NCI-H748 treated with DMSO at 0.1 percent for 48 hours (cell line): ENCODE measurements around the gene AFG1L.
A peak's percentile ranks its signal among the peaks of the same experiment; 100 is the strongest.

Experiments used
- DNase-seq: peaks from one replicate; lab custom pipeline; 2025; lab: John Stamatoyannopoulos, UW

The AFG1L gene

DNA sequence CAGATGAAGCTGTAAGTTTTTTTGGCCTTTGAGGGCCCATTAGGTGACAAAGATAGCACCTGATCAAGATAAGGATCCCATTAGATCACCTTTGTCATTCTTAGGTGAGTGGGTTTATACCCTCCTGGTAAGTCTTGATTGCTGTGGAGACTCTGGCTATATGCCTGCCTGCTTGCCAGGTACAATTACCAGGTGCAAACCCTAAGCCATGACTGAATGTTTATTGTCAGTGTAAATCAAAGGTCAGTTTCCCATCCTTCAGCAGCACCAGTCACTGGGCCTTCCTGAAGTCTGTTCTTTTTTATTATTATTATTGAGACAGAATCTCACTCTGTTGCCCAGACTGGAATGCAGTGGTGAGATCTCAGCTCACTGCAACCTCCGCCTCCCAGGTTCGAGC is 159.5 kb downstream of the AFG1L start:
- DNase-seq = no peak

GRCh38 chr6:108455688-108456087 is 160.8 kb downstream of the AFG1L start:
- DNase-seq = no peak

- no peak for DNase-seq
Measured at GRCh38 chr6:108463784-108464183, 168.9 kb downstream of the AFG1L start.

DNA sequence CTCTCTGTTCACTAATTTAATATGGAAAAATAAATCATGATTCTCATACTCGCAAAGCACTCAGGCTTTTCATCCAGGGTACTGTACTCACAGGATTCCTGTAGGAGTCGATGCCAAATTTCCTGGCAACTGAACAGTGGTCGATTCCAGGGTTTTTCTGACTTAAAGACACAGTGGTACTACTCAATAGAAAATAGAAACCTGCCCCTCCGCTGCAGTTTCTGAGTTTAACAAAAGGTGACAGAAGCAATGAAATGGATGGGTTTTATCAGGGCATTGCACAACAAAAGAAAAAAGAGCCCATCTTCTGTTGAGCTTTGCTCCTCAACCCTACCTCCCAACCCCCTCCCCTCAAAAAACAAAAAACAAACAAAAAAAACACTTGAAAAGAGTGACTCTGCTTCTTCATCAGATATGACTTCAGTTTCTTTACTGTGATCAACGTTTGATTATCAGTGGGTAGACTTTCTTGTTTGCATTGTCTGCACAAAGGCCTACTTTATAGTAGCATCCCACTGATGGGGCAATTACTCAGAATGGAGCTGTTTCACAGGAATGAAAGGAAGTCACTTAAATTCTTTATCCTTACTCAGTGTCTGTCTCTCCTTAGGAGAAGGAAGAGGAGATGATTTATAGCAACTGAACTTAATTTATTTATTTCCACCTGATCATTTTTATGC is 169.7 kb downstream of the AFG1L start:
- no peak for DNase-seq

GRCh38 chr6:108465098-108465495 is 170.2 kb downstream of the AFG1L start:
- no peak for DNase-seq

GRCh38 chr6:108468346-108468745 is 173.5 kb downstream of the AFG1L start:
- DNase-seq = no peak

DNA sequence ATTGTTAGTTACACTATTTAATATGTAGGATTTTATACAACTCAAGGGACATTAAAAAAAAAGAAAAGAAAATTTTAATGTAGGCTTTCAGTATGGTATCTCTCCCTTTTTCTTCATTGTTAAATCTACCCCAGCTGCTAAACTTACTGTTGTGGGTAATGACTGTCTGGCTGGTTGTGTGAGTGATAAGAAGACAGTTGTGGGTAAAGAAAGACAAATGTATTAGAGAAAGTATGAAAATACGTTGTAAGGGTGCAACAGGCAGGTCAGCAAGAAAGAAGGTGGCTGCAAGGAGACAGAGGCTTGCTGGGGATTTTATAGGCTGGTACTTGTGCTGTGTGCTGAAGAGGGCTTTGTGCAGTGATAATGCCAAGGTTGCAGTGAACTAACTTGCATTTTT is 174.5 kb downstream of the AFG1L start:
- DNase-seq = no peak

GRCh38 chr6:108473197-108473596 is 178.3 kb downstream of the AFG1L start:
- no peak for DNase-seq

GRCh38 chr6:108476376-108476775 is 181.5 kb downstream of the AFG1L start:
- peak; percentile 87 for DNase-seq

GRCh38 chr6:108476847-108477430 is 182.1 kb downstream of the AFG1L start:
- peak; percentile 76 for DNase-seq

GRCh38 chr6:108482559-108482958 is 187.7 kb downstream of the AFG1L start:
- no peak for DNase-seq

GRCh38 chr6:108484016-108484415 is 189.2 kb downstream of the AFG1L start:
- DNase-seq = no peak

DNA sequence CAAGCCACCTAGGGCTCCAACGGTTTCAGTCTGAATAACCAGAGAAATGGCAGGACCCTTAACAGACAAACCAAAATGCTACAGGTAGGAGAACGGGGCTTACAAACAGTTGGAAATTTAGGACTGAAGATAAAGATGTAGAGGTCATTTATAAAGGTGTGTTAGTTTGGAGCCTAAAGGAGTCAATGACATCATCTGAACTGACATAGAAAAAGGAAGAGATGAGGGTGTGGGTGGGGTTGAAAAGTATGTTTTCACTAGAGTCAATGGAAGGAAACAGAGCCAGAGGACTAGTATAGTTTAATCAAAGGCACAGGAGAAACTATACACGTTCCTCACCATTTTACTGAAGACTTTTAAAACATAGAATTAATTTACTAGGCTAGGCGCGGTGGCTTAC is 194.8 kb downstream of the AFG1L start:
- DNase-seq = no peak

- peak; percentile 43 for DNase-seq
Measured at GRCh38 chr6:108492131-108492766, 197.4 kb downstream of the AFG1L start.

DNA sequence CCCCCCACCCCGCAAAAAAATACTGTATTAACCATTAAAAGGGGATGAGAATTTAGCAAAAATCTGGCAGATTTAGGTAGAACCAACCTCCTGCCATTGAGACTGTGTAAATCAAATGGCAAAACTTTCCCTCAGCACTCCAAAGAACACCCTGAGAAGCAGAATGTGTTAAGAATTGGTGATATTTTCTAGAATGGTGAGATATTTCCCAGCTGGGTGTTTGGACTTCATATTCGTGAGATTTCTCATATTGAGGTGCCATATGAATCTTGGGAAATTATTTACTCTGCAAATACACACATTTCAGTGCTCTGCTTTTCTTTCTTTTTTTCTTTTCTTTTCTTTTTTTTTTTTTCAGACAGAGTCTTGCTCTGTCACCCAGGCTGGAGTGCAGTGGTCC is 199.6 kb downstream of the AFG1L start:
- no peak for DNase-seq

DNA sequence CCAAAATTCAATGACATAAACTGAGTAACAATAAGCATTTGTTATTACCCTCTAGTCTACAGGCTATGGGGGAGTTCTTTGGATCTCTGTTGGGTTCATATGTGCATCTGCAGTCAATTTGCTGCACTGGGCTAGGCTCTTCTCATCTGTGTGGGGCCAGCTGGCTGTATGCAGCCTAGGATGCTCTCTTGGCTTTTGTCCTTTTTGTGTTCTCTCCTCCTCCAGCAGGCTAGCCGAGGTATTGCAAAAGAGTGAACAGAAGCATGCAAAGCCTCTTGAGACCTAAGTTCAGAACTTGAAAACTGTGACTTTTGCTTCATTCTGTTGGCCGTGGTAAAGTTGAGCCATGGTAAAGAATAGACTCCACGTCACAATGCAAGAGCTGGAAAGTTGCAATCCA is 203.0 kb downstream of the AFG1L start:
- DNase-seq = peak; percentile 9

DNA sequence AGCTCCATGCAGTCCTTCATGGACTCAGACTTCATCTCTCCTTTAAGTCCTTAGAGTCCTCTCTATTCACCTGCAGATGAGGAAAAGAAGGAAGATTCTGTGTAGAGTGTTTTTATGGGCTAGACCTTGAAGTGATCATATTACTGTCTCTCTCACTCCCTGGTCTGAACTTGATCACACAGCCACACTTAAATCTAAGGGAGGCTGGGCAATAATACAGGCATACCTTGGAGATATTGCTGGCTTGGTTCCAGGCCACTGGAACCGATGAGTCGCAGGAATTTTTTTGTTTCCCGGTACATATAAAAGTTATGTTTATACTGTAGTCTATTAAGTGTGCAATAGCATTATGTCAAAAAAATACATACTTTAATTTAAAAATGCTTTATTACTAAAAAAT is 206.7 kb downstream of the AFG1L start:
- no peak for DNase-seq

GRCh38 chr6:108502832-108503231 is 208.0 kb downstream of the AFG1L start:
- DNase-seq = no peak

GRCh38 chr6:108507316-108507715 is 212.5 kb downstream of the AFG1L start:
- no peak for DNase-seq

- no peak for DNase-seq
Measured at GRCh38 chr6:108510461-108511319, 215.8 kb downstream of the AFG1L start.

DNA sequence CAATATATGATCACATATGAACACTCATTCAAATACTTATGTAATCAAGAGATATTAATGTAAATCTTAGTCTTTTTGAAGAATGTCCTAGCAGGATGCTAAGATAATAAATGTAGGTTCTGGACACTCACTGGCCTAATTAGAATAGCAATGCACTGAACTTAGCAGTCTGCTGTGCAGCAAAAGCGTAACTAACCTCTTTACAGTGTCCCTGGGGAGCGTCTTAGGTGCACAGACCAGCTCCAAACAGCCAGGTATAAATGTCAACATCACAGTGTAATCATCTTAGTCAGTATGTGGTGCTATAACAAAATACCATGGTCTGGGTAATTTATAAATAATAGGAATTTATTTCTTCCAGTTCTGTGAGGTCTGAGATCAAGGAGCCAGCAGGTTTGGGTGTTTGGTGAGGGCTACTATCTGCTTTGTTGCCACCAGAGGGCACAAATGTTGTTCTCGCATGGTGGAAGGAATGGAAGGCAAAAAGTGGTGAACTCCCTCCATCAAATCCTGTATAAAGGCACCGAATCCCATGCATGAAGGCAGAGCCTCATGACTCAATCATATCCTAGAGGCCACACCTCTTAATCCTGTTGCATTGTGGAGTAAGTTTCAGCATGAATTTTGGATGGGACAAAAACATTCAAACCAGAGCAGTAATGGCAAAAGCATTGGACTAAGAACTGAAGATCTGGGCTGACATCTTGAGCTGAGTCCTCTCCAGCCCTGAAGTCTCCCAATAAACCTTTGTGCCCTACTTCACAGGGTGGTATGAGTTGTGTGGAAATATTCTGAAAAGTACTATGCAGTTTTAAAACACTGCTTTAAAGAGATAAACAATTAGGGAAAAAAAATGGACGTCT is 224.1 kb downstream of the AFG1L start:
- DNase-seq = peak; percentile 5
